ENCODE results near the gene REG3G.

The REG3G gene

DNA sequence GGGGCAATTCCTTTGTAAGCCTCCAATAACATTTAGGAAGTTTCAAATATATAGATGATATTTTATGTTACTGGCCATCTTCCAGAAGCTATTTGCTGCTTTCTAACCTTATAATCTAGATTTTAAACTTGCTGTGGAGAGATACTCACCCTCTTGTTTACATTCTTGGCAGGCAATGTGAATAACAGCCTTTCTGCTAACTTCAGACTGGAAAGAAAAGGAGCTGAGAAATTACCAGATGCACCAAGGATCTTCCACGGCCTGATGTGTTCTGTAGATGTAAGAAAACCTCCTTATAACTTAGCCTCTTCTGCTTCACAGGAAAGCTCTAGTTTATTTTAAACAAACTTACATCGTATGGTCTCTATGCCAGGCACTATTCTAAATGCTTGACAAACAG lies 45.6 kb downstream of the REG3G start:
- Mint-ChIP-seq H3K36me3 (ENCODE audit: low read depth) (no peaks in the 10 kb centered on the region), H3K9me3 (peaks cover 39% of the 10 kb centered on the region), H3K4me1 (ENCODE audit: low read depth) (no peaks in the 10 kb centered on the region), H3K27me3 (ENCODE audit: low read depth) (no peaks in the 10 kb centered on the region), H3K27ac (no peak overlapping the region), H3K4me3 (no peak overlapping the region)
- DNase-seq (ENCODE audit: low spot score) = no peak

Measured in T-helper 2 cell treated with Interferon-gamma antibody and Interleukin-4, amounts not matched to agents 5 μg/mL and 100 μg/mL, for 36 hours (primary cell).